RKO (cell line): ENCODE measurements around the gene RNPEPL1.

Experiments
- DNase-seq: peaks from one replicate; pipeline ENCODE4 v3.0.0-alpha.2; 2016; ENCODE audit warnings: low spot score

The RNPEPL1 gene

DNA sequence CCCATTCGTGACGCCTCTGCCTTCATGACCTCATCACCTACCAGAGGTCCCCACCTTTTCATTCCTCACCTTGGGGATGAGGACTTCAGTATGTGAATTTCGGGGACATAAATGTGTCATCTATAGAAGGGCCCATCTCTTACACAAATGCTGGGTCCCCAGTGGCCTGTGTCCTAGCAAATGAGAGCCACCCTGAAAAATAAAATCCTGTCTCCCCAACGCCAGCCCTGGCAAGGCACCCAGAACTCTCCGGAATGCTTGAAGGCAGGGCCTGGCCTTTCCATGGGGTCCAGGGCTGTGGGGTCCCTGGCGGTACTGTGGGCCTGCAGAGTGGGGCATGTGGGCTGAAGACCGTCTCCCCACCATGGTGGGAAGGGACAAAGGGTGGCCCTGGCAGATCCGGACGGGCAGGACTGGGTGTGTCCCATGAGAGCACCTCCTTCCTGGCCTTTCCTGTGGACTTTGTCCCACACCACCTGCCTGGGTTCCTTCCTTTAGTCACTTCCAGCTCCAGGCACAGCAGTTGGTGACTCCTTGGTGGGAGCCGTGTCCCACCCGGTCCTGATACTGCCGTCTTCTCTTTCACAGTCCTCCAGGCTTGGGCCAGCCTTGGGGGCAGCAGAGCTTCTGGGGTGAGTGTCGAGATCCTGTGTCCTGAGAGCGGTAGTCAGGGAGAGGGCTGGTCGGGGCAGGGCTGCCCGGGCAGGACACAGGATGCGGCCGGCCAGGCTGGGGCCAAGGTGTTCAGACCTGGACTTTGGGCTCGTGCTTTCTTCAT, 36.8 kb downstream of the RNPEPL1 start:
- DNase-seq, result no peak

- no peak for DNase-seq
These were observed 37.8 kb downstream of the RNPEPL1 start for GRCh38 chr2:240605867-240606743.

GRCh38 chr2:240611601-240612210, 43.4 kb downstream of the RNPEPL1 start:
- no peak for DNase-seq

- DNase-seq, result no peak
These were observed 45.5 kb downstream of the RNPEPL1 start for GRCh38 chr2:240613781-240614180.

GRCh38 chr2:240614391-240614790, 46.1 kb downstream of the RNPEPL1 start:
- no peak for DNase-seq

DNA sequence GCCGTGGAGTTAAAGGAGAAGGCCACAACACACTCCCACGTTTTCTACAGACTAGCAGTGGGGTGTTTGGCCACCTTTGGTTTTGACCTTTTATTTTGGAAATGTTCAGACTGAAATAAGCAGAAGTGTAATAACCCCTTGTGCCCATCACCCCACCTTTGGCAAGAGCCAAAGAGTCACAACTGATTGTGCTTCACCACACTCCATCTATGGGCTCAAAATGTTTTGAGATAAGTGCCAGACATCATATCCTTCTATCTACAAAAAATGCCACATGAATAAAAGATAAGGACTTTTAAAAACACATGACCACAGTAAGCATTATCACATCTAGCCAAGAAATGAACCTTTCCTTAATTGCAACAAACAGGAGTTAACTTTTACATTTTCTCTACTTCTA, 47.1 kb downstream of the RNPEPL1 start:
- no peak for DNase-seq

DNA sequence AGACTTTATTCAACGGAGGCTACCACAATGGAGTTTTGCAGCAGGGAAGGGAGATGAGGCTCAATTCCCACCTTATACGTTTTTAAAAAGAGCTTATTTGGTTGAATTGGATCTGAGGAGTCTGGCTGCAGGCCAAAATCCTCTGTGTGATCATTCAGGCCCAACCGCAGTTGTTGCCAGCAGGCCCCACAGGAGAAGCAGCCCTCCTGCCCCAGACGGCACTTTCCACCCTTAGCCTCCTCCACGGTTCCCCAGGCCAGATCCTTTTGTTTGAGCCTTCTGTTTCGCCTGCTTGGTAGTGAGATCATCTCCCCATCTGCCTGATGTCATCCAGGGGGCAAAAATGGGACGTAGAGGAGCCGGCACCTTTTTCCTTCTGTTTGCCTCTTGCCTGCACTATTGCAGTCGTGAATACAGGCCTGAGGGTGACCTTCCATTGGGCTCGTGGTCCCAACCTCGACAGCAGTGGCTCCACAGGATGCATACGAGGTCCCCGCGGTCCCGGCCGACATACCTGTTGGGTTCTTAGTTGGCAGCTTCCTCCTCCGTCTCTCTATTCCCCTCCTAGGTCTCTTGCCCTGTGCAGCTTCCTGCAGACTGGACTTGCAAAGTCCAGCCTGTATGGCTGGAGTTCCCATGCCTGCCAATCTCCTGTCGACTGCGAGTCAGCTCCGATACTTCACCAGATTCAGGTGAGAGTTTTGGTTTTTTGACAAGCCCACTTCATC, 47.7 kb downstream of the RNPEPL1 start:
- no peak for DNase-seq

GRCh38 chr2:240616860-240617666, 48.8 kb downstream of the RNPEPL1 start:
- DNase-seq, result peak; percentile 34

GRCh38 chr2:240618776-240619175, 50.5 kb downstream of the RNPEPL1 start:
- DNase-seq, result no peak

DNA sequence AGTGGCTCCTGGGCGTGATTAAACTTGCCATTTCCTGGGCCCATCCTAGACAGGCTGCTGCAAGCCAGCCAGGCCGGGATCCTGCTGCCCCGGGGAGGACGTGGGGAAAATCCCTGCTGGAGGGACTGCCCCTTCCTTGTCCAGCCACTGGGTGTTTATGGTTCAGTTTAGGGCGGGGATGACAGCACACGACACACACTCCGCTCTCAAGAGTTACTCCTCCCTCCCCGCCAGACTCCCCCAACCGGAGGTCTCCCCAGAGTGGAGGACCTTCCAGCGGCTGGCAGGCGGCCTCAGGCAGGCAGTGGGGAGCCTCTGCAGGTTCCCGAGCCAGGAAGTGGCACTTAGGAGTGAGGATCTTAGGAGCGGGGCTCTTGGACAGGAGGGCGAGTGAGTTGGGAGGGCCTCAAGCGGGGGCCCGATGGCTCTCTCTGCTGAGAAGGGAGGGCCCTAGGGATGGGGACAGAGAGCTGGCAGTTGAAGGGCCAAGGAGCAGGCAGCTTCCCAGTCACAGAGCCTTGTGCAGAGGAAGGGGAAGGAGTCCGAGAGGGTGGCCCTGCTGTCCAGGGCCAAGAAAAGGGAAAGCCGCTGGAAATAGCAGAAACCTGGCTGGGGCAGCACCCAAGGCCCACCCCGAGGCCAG, 51.3 kb downstream of the RNPEPL1 start:
- no peak for DNase-seq

DNA sequence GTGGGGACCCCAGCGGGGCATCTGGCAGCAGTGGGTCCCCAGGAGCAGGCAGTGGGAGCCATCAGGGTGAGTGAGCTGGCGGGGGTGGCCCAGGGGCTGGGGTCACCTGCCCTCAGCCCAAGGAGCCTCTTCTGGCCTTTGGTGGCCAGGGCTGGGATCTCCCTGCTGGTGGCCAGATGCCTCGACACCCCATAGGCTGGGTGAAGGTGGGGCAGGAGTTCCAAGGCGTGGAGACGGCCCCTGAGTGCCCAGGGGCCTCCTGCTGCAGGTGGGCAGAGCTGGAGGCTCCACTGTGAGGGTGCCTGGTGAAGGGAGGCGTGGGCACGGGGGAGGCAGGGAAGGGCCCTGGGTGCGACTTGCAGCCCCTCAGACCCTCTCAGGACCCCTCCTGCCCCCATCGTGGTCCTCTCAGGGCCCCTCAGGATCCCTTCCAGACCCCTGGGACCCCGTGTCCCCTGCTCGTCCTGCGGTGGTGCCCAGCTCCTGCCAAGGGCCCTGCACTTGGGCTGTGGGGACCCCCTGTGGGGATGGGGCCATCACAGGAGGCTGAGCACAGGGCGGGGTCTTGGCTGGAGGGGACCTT, 52.0 kb downstream of the RNPEPL1 start:
- no peak for DNase-seq

- DNase-seq, result no peak
These were observed 52.6 kb downstream of the RNPEPL1 start for GRCh38 chr2:240620859-240621258.

- DNase-seq, result no peak
These were observed 53.8 kb downstream of the RNPEPL1 start for GRCh38 chr2:240622060-240622411.

DNA sequence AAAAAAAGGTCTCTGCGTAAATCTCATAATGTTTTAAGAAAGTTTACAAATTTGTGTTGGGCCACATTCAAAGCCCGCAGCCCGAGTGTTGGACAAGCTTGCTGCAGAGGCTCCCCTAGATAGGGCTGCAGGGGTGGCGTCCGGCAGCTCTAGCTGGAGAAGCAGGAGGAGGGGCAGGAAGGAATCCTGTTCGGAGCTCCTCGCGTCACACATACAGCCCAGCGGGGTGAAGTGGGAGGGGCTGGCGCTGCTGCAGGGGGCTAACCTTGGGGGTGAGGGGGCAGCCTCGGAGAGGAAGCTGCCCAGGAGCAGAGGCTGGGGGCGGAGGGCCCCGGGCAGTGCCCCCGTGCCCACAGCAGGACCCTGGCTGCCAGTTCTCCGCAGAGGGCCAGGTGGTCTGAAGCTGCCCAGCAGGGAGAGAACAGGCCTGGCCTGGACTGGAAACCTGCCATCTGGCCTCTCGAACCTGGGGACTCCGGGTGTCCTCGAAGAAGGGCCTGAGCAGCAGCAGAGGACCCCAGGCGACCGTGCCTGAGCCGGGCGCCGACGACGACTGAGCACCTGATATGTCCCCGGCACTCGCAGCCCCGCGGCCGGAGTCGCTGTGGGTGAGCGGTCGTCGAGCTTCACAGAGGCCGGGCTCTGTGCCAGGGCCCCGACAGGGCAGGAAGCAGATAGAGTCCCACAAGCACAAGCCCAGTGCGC, 54.4 kb downstream of the RNPEPL1 start:
- no peak for DNase-seq

- DNase-seq, result no peak
These were observed 55.3 kb downstream of the RNPEPL1 start for GRCh38 chr2:240623531-240624010.

GRCh38 chr2:240624011-240624949, 56.0 kb downstream of the RNPEPL1 start:
- DNase-seq, result no peak

- no peak for DNase-seq
These were observed 56.8 kb downstream of the RNPEPL1 start, which contains the start of gene GPR35 for GRCh38 chr2:240624950-240625621. TSS of gene GPR35 (plus strand) at chr2:240625480. CDS start at chr2:240629953, 4,473 bp downstream.
